Activated CD4-positive, alpha-beta T cell treated with anti-CD3 and anti-CD28 coated beads, Interleukin-2, amount 50 U/mL, for 16 hours (primary cell): ENCODE measurements around the gene IL17REL.
"Not testable (repeated sequence)": the region's sequence is repeated elsewhere in the genome, so short reads cannot be mapped to it uniquely, and the experiment has no call there.

Source experiments
- DNase-seq: peaks from one replicate; pipeline ENCODE4 v3.0.0-alpha.2; 2020

Gene IL17REL

DNA sequence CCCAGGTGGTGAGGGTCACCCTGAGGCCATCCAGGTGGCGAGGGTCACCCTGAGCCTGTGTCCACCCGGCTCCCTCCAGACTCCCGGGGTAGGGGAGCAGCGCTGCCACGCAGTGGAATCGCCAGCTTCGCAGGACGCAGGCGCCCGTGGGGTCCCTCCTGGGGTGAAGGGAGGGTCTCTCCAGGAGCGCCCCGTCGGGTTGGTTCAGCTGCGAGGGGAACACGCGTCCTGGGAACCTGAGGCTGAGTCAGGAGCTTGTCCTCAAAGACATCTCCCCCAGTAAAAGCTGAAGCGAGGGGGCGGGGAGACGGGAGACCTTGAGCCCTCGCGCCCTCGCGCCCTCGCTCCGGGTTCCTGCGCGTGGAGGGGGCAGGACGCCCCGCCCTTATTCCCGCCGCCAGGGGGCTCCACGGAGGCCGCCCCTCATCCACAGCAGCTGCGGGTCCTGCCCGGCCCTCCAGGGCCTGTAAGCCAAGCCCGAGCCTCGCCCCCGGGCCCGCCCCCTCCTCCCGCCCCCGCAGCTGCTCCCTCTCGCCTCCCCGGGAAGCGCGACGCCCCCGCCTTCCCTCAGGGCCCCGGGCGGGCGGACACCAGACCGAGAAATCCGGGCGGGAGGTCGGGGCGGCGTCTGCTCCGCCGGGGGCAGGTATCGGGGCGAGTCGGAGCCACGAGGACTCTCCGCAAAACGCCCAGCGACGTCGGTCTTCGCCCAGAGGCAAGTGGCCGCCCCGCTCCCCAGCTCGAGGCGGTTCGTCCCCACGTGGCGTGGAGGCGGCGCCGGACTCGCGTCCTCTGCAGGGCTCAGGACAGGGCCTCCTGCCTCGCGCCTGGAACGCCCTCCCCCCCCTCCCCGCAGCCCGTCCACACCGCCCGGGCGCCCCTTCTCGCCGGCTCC, 29.2 kb downstream of the IL17REL start:
- no peak for DNase-seq

DNA sequence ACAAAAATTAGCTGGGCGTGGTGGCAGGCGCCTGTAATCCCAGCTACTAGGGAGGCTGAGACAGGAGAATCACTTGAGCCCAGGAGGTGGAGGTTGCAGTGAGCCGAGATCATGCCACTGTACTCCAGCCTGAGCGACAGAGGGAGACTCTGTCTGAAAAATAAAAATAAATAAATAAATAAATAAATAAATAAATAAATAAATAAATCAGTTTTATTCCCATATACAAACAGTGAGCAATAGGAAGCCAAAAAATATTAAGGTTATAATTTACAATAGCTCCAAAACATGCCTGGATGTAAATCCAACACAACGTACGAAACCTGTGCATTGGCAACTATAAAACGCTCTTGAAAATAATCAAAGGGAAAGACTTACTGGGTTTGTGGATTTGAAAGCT, 30.8 kb downstream of the IL17REL start:
- DNase-seq, result not testable (repeated sequence)

DNA sequence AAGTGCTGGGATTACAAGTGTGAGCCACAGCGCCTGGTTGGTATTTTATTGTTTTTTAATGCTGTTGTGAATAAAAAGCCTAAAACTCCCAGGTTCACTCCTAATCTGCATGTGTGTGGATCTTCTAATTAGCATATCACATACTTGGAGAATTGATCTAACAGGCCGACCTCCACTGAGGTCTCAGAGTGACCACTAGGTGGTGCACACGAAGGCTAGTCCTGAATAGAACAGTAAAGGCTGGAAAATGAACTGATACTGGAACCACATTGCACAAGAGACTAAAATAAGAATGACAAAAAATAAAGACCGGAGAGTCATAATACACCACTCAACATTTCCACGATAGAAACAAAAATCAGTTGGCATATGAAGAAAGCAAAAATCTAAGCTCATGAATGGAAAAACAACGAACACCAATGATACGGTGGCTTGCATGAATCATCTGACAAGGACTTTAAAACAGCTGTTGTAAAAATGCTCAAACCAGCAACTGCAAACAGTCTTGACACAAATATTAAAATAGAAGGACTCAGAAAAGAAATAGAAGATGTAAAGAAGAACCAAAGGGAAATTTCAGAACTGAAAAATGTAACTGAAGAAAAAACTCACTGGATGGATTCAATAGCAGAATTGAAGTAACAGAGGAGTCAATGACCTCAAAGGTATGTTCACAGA, 32.8 kb downstream of the IL17REL start:
- DNase-seq, result peak; percentile 68

DNA sequence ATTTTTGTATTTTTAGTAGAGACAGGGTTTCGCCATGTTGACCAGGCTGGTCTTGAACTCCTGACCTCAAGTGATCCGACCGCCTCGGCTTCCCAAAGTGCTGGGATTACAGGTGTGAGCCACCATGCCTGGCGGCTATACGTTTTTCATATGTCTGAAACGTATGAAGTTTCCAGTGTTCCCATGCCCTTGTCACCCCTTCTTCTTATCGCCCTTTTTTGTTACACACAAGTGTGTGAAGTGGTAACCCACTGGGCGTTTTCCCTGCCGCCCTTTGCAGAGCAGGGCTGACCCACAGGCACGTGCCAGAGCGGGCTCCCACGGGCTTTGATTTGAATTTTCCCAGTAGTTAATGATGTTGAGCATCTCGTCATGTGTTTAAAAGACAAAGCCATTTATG, 35.0 kb downstream of the IL17REL start:
- DNase-seq, result no peak

DNA sequence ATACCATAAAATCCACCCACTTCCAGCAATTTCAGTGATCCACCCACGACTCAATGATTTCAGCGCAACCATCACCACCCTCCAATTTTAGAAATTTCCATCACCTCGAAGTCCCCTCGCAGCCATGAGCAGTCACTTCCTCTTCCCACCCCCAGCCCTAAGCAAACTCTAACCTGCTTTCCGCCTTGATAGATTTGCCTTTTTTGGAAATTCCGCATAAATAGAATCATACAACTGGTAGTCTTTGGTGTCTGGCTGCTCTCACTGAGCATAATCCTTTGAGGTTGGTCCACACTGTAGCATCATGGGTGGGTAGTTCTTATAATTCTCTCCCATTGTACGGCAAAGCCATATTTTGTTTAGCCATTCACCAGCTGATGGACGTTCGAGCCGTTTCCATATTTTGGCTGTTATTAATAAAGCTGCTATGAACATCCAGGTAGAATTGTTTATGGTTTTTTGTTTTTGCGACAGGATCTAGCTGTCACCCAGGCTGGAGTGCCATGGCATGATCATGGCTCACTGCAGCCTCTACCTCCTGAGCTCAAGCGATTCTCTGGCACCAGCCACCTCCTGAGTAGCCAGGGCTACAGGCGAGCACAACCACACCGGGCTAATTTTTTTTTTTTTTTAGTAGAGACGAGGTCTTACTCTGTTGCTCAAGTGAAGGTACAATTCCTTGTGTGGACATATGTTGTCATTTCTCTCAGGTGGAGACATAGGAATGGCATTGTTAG, 36.0 kb downstream of the IL17REL start:
- DNase-seq, result peak; percentile 56

- no peak for DNase-seq
Observed at GRCh38 chr22:49975543-49976389, 36.8 kb downstream of the IL17REL start.

GRCh38 chr22:49973018-49973961, 39.3 kb downstream of the IL17REL start:
- DNase-seq, result no peak

- no peak for DNase-seq
Observed at GRCh38 chr22:49972163-49973017, 40.2 kb downstream of the IL17REL start.

DNA sequence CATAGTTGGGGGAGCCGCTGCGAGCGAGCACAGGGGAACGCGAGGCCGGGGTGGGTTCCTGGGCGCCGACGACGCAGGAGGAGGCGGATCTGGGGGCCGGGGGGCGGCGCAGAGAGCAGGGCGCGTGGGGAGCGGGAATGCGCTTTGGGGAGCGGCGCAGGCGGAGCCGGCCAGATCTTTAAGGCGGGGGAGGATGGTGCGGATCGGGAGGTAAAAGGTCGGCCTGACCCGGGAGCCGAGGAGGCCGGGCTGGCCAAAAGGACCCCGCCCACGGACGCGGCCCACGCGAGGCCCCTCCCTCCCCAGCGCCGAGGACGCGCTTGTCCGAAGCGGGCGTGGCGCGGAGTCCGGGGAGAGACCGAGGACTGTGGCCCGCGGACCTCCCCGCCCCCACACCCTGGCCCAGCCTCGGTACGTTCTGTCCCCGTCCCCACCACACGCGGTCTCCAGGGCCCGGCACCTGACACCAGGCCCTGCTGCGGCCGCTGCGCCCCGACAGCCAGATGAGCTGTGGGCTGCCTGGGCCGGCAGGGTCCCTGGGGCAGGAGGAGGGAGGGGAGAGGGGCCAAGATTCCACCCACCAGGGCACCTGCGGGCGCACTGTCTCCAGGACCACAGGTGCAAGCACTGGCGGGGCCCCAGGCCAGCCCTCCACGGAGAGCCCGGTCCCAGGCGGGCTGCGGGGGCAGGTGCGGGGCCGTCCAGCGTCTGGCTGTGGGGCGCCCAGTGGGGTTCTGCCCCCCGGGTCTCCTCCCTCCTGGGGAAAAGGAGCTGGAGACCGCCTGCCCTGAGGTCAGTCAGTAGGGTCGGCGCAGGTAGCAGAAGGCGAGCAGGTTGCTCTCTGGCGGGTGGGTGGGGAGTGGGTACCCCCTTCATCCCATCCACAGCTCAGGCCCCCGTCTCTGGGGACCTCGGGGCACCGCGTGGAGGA, 41.1 kb downstream of the IL17REL start:
- peak; percentile 78 for DNase-seq

DNA sequence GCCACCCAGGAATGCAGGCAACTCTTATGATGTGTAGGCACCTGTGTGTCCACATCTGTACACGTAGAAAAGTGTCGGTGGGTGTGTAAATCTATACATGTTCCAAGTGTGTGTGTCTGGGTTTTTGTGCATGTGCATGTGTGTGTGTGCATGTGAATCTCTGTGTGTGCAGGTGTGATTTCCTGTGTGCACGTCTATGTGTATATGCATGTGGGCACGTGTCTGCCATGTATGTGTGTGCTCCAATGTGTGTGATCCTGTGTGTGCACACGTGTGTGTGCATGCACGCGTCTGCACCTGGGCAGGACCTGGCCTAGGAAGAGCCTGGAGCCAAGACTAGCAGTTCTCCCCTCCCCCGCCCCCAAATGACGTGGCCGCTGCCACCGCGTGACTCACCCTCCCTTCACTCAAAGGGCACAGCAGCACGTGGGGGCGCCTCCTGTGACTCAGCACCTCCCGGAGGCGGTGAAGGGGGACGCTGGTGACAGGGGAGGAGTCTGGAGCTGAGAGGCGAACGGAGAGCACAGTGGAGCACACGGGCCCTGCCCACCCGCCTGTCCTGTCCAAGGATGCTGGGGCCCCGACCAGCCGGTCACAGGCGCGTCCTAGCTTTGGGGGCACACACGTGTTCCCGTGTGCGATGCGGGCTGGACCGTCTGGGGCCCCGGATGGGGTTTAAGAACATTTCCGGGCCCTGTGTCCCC, 41.9 kb downstream of the IL17REL start:
- peak; percentile 98 for DNase-seq

GRCh38 chr22:49969751-49970527, 42.6 kb downstream of the IL17REL start:
- DNase-seq, result no peak

- no peak for DNase-seq
Observed at GRCh38 chr22:49968831-49969661, 43.5 kb downstream of the IL17REL start.

DNA sequence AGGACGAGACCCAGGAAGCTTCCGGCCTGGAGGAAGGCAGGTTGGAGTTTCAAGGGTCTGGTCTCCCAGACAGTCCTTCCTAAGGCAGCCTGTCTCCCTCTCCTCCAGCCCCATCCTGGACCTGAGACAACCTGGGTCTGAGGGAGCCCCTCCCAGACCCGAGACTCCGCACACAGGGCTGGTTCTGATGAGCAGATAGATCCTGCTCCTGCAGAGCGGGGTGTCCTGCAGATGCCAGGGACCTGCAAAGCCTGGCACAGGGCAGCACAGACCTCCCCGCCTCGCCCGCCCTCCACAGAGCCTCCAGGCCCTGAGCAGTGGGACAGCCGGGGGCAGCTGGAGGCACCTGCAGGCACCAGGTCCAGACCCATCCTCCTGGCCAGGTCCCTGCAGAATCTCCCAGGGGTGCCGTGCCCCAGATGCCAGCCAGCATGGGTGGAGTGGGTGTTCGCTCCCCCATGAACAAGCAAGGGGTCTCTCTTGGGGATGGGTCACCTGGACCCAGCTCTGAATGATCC, 44.2 kb downstream of the IL17REL start:
- no peak for DNase-seq

DNA sequence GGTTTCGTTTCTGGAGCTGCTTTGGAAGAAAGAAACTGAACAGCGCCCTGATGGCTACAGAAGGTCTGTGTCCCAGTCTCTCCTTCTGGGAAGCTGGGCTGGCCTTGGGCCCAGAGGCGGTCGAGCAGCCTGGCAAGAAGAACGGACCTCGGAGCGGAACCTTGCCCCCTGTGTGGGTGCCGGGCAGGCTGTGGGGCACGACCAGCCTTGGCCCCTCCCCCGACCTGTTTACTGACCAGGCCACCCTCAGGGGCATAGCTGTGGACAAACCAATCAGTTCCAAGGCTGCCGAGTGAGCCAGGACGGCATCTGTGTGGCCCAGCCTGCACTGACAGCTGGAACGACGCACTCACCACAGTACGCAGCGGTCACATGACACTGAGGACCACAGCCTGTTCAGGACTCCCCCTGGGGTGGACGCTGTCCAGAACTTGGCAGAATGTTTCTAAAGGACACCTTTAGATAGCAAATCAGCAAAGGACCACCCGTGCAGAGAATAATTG, 44.8 kb downstream of the IL17REL start:
- no peak for DNase-seq

DNA sequence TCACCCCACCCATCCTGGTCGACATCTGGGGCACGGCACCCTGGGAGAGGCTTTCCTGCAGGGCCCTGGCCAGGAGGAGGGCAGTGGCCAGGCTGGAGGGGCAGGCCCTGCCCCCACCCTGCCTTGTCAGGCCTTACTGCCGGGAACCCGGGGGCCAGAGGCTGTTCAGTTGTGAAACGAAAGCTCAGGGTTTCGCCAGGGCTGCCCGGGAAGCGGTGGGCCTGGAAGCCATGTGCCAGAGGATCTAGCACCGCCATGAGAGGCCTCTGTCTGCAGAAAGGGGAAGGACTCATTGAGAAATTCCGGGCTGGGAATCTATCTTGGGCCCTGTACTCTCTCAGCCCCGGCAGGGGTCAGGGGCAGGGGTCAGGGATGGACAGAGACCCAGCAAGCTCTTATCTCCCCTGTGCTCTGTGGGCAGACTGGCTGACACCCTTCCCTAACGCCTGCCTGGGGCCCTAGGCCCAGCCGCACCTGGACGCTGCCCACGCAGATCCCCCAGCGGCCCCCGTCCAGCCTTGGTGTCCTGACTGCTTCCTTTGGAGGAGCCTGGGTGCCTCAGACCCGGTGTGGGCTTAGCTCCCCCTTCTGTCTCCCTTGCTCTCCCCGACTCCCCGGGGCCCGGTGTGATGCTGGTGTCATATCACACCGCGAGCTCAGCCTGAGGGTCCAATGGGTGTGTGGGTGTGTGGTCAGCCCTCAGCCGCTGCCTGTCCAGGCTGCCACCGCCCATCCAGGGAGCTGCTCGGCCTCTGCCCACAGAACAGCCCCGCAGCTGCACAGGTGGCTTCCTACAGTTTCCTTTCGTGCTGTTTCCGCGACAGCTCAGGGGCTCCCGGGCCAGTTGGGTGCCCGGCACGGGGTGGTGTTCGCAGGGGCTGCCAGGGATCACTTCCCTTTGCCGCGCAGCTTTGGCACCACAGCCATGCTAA, 45.5 kb downstream of the IL17REL start:
- DNase-seq, result no peak
